Measurements from ENCODE around the gene CBLN3. TPM values are rescaled to one million over a fixed set of nuclear protein-coding genes. Genes with fewer than 3 reads are reported as not detected.

CBLN3 gene
- total and polyA plus RNA-seq, 9 of the 15 experiments (the other 6 are each of a cell fraction or from before 2014, with no cell fraction given): 0.05 to 0.59 (median 0.26) TPM; not detected in 1

DNA sequence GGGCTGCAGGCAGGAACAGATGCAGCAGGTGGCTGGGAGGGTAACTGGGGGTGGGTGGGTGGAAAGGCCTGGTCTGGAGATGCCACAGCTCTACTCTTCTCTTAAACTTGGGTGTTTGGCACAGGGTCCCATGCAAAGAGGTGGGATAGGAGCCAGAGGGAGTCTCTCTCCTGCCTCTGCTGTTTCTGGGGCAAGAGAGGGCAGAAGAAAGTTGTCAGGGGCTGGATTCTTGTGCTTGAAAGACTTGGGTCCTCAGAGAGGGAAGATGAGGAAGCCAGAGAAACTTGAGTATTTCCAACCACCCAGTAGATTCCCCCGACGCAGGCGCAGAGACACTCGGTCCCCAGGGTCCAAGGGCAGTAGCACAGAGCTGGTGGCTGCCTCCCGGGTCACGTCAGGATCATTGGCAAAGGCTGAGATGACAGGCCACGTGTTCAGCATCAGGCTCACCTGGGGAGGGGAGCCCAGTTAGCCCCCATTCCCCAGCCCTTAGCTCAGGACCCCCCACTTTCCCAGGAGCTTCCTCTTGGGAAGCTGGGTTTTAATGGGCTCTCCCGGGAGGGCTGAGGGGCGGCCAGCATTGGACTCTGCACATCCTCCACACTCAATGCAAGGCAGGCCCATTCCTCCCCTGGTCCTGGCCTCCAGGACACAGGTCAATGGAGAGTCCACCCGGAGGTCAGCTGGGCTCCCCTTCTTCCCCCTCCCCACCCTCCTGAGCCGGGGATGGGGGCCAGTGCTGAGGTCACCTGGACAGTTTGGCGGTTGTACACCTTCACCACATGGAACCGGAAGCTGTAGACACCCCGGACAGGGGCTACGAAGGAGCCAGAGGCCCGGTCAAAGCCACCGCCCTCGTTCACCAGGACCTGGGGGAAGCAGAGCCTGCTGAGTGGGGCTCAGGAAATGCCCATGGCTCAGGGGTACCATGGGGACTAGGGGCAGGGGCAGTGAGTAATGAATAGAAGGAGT lies 1.6 kb downstream of the CBLN3 start (continued):
- no peak for TF ChIP-seq ELF2 (CRISPR knock-in tag; IDR thresholded peaks at IDR 0.05)
- no peak for TF ChIP-seq YBX1 (IDR thresholded peaks at IDR 0.05)
- no peak for TF ChIP-seq SAFB2 (IDR thresholded peaks at IDR 0.05; ENCODE audit: borderline replicate concordance, low read depth, low read length, severe bottlenecking)
- TF ChIP-seq RBFOX2 (IDR thresholded peaks at IDR 0.05; ENCODE audit: low read depth, low read length): no peak
- no peak for TF ChIP-seq SNRNP70 (optimal IDR thresholded peaks at IDR 0.05; ENCODE audit: low read depth, low read length)
- TF ChIP-seq ZNF586 (CRISPR knock-in tag; conservative IDR thresholded peaks at IDR 0.05): no peak
- TF ChIP-seq CEBPB (tag; IDR thresholded peaks at IDR 0.05): no peak
- TF ChIP-seq, protein P1, sequence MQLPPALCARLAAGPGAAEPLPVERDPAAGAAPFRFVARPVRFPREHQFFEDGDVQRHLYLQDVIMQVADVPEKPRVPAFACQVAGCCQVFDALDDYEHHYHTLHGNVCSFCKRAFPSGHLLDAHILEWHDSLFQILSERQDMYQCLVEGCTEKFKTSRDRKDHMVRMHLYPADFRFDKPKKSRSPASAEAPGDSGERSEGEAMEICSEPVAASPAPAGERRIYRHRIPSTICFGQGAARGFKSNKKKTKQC (CRISPR knock-in tag; IDR thresholded peaks at IDR 0.05): no peak
- TF ChIP-seq ZNF253 (CRISPR knock-in tag; conservative IDR thresholded peaks at IDR 0.05): no peak
- TF ChIP-seq, protein P2, sequence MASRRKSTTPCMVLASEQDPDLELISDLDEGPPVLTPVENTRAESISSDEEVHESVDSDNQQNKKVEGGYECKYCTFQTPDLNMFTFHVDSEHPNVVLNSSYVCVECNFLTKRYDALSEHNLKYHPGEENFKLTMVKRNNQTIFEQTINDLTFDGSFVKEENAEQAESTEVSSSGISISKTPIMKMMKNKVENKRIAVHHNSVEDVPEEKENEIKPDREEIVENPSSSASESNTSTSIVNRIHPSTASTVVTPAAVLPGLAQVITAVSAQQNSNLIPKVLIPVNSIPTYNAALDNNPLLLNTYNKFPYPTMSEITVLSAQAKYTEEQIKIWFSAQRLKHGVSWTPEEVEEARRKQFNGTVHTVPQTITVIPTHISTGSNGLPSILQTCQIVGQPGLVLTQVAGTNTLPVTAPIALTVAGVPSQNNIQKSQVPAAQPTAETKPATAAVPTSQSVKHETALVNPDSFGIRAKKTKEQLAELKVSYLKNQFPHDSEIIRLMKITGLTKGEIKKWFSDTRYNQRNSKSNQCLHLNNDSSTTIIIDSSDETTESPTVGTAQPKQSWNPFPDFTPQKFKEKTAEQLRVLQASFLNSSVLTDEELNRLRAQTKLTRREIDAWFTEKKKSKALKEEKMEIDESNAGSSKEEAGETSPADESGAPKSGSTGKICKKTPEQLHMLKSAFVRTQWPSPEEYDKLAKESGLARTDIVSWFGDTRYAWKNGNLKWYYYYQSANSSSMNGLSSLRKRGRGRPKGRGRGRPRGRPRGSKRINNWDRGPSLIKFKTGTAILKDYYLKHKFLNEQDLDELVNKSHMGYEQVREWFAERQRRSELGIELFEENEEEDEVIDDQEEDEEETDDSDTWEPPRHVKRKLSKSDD (conservative IDR thresholded peaks at IDR 0.05; ENCODE audit: low read length): no peak
- no peak for TF ChIP-seq GTF2E2 (tag; IDR thresholded peaks at IDR 0.05)
- TF ChIP-seq, protein P3, sequence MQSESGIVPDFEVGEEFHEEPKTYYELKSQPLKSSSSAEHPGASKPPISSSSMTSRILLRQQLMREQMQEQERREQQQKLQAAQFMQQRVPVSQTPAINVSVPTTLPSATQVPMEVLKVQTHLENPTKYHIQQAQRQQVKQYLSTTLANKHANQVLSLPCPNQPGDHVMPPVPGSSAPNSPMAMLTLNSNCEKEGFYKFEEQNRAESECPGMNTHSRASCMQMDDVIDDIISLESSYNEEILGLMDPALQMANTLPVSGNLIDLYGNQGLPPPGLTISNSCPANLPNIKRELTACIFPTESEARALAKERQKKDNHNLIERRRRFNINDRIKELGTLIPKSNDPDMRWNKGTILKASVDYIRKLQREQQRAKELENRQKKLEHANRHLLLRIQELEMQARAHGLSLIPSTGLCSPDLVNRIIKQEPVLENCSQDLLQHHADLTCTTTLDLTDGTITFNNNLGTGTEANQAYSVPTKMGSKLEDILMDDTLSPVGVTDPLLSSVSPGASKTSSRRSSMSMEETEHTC (IDR thresholded peaks at IDR 0.05): no peak
- TF ChIP-seq SAFB (IDR thresholded peaks at IDR 0.05; ENCODE audit: borderline replicate concordance, low read depth, low read length): no peak
